ENCODE results near the gene AMACR. TPM values are rescaled to one million over a fixed set of nuclear protein-coding genes. Genes with fewer than 3 reads are reported as not detected.

AMACR gene
- total and polyA plus RNA-seq, 2 of the 8 experiments (the other 6 are each of a cell fraction or from before 2014, with no cell fraction given): 9.1 to 12.6 TPM

- CTCF ChIA-PET (ENCODE audit: partially characterized antibody): interaction anchor here (1.2 kb wide), 1 partner anchor 358 kb away, joined by 3 read pairs; no protein-coding TSS in a partner anchor
These were observed 66.8 kb downstream of the AMACR start for GRCh38 chr5:33941090-33941489.

More at GRCh38 chr5:33941090-33941489, 66.8 kb downstream of the AMACR start:
- Histone ChIP-seq H2AFZ (ENCODE audit: low read length) (no peak overlapping the region), H3K56ac (replicated peaks; ENCODE audit: insufficient read length, low read depth, low read length) (no peak overlapping the region), H3K9ac (replicated peaks in 1 of 4; ENCODE audit: extremely low read depth in 1 of 4, low read depth in 3 of 4, low read length in 3 of 4) (no peak overlapping the region), H2BK20ac (ENCODE audit: low read length) (no peak overlapping the region), H2BK15ac (ENCODE audit: low read length) (no peak overlapping the region), H4K5ac (ENCODE audit: insufficient read length, low read depth, low read length) (no peak overlapping the region), H4K8ac (ENCODE audit: extremely low read depth, insufficient read depth, low read length) (no peak overlapping the region), H3K9me3 (ENCODE audit: insufficient read depth in 2 of 2, low read depth in 1 of 2, low read length in 1 of 2) (no peaks in the 10 kb centered on the region), H3K27ac (ENCODE audit: low read depth, low read length) (no peak overlapping the region), H2BK12ac (ENCODE audit: low read depth, low read length) (no peak overlapping the region), H4K20me1 (replicated peaks in 1 of 2; ENCODE audit: control insufficient read depth in 1 of 2, insufficient read depth in 2 of 2, low read length in 2 of 2) (no peaks in the 10 kb centered on the region), H3K4me2 (ENCODE audit: insufficient read depth in 1 of 2, low read depth in 2 of 2, low read length in 2 of 2) (no peak overlapping the region), H3K36me3 (ENCODE audit: control insufficient read depth in 2 of 4, insufficient read depth in 4 of 4, low read length in 3 of 4) (no peaks in the 10 kb centered on the region), H3K79me2 (ENCODE audit: control insufficient read depth in 1 of 2, insufficient read depth in 2 of 2, low read length in 2 of 2) (no peaks in the 10 kb centered on the region), H3K27me3 (replicated peaks in 1 of 4; ENCODE audit: control insufficient read depth in 3 of 4, extremely low read depth in 1 of 4, insufficient read depth in 3 of 4, low read length in 3 of 4) (peaks cover 0 to 16% (median 12%) of the 10 kb centered on the region in 4 experiments; a peak in 5 of 7 replicates), H3K14ac (ENCODE audit: insufficient read length) (no peak overlapping the region), H3K18ac (ENCODE audit: extremely low read depth, low read length) (no peak overlapping the region), H3K23me2 (ENCODE audit: low read depth, low read length) (peaks cover 6% of the 10 kb centered on the region), H3K4ac (replicated peaks; ENCODE audit: insufficient read length, low read depth, low read length) (no peak overlapping the region), H3K4me3 (ENCODE audit: extremely low read depth in 1 of 4, insufficient read depth in 2 of 4, low read depth in 3 of 4, low read length in 4 of 4) (no peak overlapping the region), H4K91ac (replicated peaks; ENCODE audit: insufficient read length, low read length) (no peak overlapping the region), H3K79me1 (ENCODE audit: low read depth, low read length) (no peaks in the 10 kb centered on the region), H2BK120ac (replicated peaks; ENCODE audit: low read depth, low read length) (no peak overlapping the region), H3K23ac (ENCODE audit: insufficient read length) (no peak overlapping the region), H3K4me1 (replicated peaks in 1 of 4; ENCODE audit: control insufficient read depth in 3 of 4, insufficient read depth in 4 of 4, low read length in 3 of 4) (peaks cover 0 to 6% (median 3%) of the 10 kb centered on the region in 4 experiments; a peak in 3 of 7 replicates), H2AK5ac (ENCODE audit: low read depth, low read length) (no peak overlapping the region), H2BK5ac (ENCODE audit: low read depth, low read length) (no peak overlapping the region)
- WGBS, 2 experiments (ENCODE audit: extremely low coverage in 1 of 2, insufficient coverage in 1 of 2, insufficient read length in 1 of 2, insufficient replicate concordance in 2 of 2, low coverage in 1 of 2, low lambda C conversion rate in 2 of 2, missing lambda C conversion rate in 1 of 2): 94% methylated on average over 5 of the region's 5 CpGs; no CpG with 5 or more reads in 1 of the 2 experiments
- TF ChIP-seq EGR1 (IDR thresholded peaks at IDR 0.05; ENCODE audit: borderline replicate concordance, low read depth, low read length) (no peak), KDM4A (IDR thresholded peaks at IDR 0.05; ENCODE audit: low read depth, low read length, severe bottlenecking) (no peak), SUZ12 (IDR thresholded peaks at IDR 0.05; ENCODE audit: low read length) (no peak), RXRA (IDR thresholded peaks at IDR 0.05; ENCODE audit: insufficient read depth, low read depth, low read length) (no peak), RNF2 (IDR thresholded peaks at IDR 0.05; ENCODE audit: borderline replicate concordance, low read depth, low read length, missing control alignments, poor library complexity, severe bottlenecking) (no peak)
- FAIRE-seq: no peak
- no peak for DNase-seq (ENCODE audit: low read depth in 1 of 2, low spot score in 2 of 2)
- POLR2A ChIA-PET (ENCODE audit: partially characterized antibody): no interaction called here

All from H1 (cell line).